ENCODE results near the gene NR1H2. TPM values are rescaled to one million over a fixed set of nuclear protein-coding genes. Genes with fewer than 3 reads are reported as not detected.

Gene NR1H2
- total and polyA plus RNA-seq, 4 donors, result 30.4 to 58.1 (median 33.7) TPM

GRCh38 chr19:50340331-50340730, 35.9 kb upstream of the NR1H2 start:
- Histone ChIP-seq H3K4me3 (ENCODE audit: low read depth in 1 of 3, low read length in 3 of 3) (no peak overlapping the region), H3K27me3 (ENCODE audit: control insufficient read depth in 4 of 4, insufficient read depth in 4 of 4, low read length in 3 of 4) (no peaks in the 10 kb centered on the region), H3K27ac (ENCODE audit: low read depth in 1 of 2, low read length in 2 of 2) (no peak overlapping the region), H3K36me3 (ENCODE audit: control insufficient read depth in 4 of 4, insufficient read depth in 3 of 4, low read depth in 1 of 4, low read length in 3 of 4) (peaks cover 0 to 2% (median 0%) of the 10 kb centered on the region in 4 donors), H3K9me3 (ENCODE audit: control insufficient read depth in 4 of 4, low read length in 3 of 4) (peaks cover 0 to 3% (median 1%) of the 10 kb centered on the region in 4 donors), H3K4me1 (ENCODE audit: control insufficient read depth in 4 of 4, insufficient read depth in 4 of 4, low read length in 3 of 4) (peaks cover 0 to 3% (median 0%) of the 10 kb centered on the region in 4 donors), H3K9ac (ENCODE audit: low read depth in 1 of 2, low read length in 2 of 2) (no peak overlapping the region)
- TF ChIP-seq REST (IDR thresholded peaks at IDR 0.05) (no peak), EGR1 (IDR thresholded peaks at IDR 0.05; ENCODE audit: low read depth in 2 of 2) (no peak), ZBTB33 (IDR thresholded peaks at IDR 0.05) (no peak), FOXA2 (IDR thresholded peaks at IDR 0.05) (no peak), HNF4G (IDR thresholded peaks at IDR 0.05) (no peak), SP1 (IDR thresholded peaks at IDR 0.05) (no peak), ATF3 (IDR thresholded peaks at IDR 0.05) (no peak), TAF1 (conservative IDR thresholded peaks at IDR 0.05) (no peak), RAD21 (IDR thresholded peaks at IDR 0.05) (no peak), NR2F2 (IDR thresholded peaks at IDR 0.05) (no peak), CTCF (IDR thresholded peaks at IDR 0.05; ENCODE audit: low read depth, low read length, missing input control) (no peak), RXRA (IDR thresholded peaks at IDR 0.05) (no peak), HNF4A (conservative IDR thresholded peaks at IDR 0.05) (no peak), FOXA1 (IDR thresholded peaks at IDR 0.05) (no peak), MAX (IDR thresholded peaks at IDR 0.05) (no peak), YY1 (IDR thresholded peaks at IDR 0.05) (no peak), GABPA (IDR thresholded peaks at IDR 0.05 in 1 of 2, conservative IDR thresholded peaks at IDR 0.05 in 1 of 2) (no peak)
- no peak for DNase-seq (ENCODE audit: low spot score)
